KMS-11 (cell line): ENCODE measurements around the gene SLC22A3.
"Not testable (repeated sequence)": the region's sequence is repeated elsewhere in the genome, so short reads cannot be mapped to it uniquely, and the experiment has no call there.

Experiments used
- H2AFZ ChIP-seq: fragments of 200-600 bp; sonication (generic); 2 replicates; pipeline ENCODE4 v1.6.1; 2016; ENCODE audit warnings: antibody characterized with exemption, mixed run types, low read depth
- H3K27ac ChIP-seq: fragments of 200-600 bp; sonication (generic); 2 replicates; pipeline ENCODE4 v1.6.1; 2016; ENCODE audit warnings: mild to moderate bottlenecking, mixed run types
- H3K27me3 ChIP-seq: fragments of 200-600 bp; sonication (generic); 2 replicates; pipeline ENCODE4 v1.6.1; 2017; ENCODE audit warnings: mild to moderate bottlenecking, low read depth, mixed run types, moderate library complexity; ENCODE audit not compliant: insufficient read depth
- H3K36me3 ChIP-seq: fragments of 200-600 bp; sonication (generic); 2 replicates; pipeline ENCODE4 v1.6.1; 2017; ENCODE audit warnings: mild to moderate bottlenecking, mixed run types; ENCODE audit not compliant: insufficient read depth
- H3K4me1 ChIP-seq: fragments of 200-600 bp; sonication (generic); 2 replicates; pipeline ENCODE4 v1.6.1; 2016; ENCODE audit warnings: mild to moderate bottlenecking, low read depth, mixed run types; ENCODE audit not compliant: poor library complexity, severe bottlenecking
- H3K4me2 ChIP-seq: fragments of 200-600 bp; sonication (generic); 2 replicates; pipeline ENCODE4 v1.7.0; 2016; ENCODE audit warnings: mild to moderate bottlenecking, mixed run types
- H3K4me3 ChIP-seq: fragments of 200-600 bp; sonication (generic); IDR thresholded peaks from 2 replicates; pipeline ENCODE4 v1.6.1; 2017; ENCODE audit warnings: low read depth, low read length, mixed read lengths; ENCODE audit not compliant: insufficient read depth
- H3K79me2 ChIP-seq: fragments of 200-600 bp; sonication (generic); 2 replicates; pipeline ENCODE4 v1.6.1; 2016; ENCODE audit warnings: low read depth, mixed run types; ENCODE audit not compliant: insufficient read depth
- H3K9ac ChIP-seq: fragments of 200-600 bp; sonication (generic); 2 replicates; pipeline ENCODE4 v1.6.1; 2016; ENCODE audit warnings: mild to moderate bottlenecking, mixed run types
- H4K20me1 ChIP-seq: fragments of 200-600 bp; sonication (generic); 2 replicates; pipeline ENCODE4 v1.6.1; 2016; ENCODE audit warnings: mild to moderate bottlenecking, mixed run types; ENCODE audit not compliant: insufficient read depth
- TF ChIP-seq, protein P1 (sequence below): fragments of 200-600 bp; sonication (generic); conservative IDR thresholded peaks from 2 replicates; pipeline ENCODE4 v1.6.1; 2017; ENCODE audit warnings: low read depth, mild to moderate bottlenecking, antibody characterized with exemption, low read length, moderate library complexity, mixed read lengths

Gene SLC22A3

GRCh38 chr6:160348223-160349019 lies at the start of gene SLC22A3:
TSS of gene SLC22A3 (plus strand) at chr6:160348378. CDS start at chr6:160348420, 42 bp downstream.
- Histone ChIP-seq H3K4me3 (no peak within 1 kb of the TSS), H3K79me2 (no peaks in the 10 kb centered on the region), H3K27me3 (no peaks in the 10 kb centered on the region), H3K4me2 (no peak within 1 kb of the TSS), H3K36me3 (no peaks in the 10 kb centered on the region), H4K20me1 (no peaks in the 10 kb centered on the region), H3K4me1 (no peaks in the 10 kb centered on the region), H3K27ac (no peak within 1 kb of the TSS), H2AFZ (no peak within 1 kb of the TSS), H3K9ac (no peak within 1 kb of the TSS)
- TF ChIP-seq, protein P1, sequence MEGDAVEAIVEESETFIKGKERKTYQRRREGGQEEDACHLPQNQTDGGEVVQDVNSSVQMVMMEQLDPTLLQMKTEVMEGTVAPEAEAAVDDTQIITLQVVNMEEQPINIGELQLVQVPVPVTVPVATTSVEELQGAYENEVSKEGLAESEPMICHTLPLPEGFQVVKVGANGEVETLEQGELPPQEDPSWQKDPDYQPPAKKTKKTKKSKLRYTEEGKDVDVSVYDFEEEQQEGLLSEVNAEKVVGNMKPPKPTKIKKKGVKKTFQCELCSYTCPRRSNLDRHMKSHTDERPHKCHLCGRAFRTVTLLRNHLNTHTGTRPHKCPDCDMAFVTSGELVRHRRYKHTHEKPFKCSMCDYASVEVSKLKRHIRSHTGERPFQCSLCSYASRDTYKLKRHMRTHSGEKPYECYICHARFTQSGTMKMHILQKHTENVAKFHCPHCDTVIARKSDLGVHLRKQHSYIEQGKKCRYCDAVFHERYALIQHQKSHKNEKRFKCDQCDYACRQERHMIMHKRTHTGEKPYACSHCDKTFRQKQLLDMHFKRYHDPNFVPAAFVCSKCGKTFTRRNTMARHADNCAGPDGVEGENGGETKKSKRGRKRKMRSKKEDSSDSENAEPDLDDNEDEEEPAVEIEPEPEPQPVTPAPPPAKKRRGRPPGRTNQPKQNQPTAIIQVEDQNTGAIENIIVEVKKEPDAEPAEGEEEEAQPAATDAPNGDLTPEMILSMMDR, result no peak

- no peaks in the 10 kb centered on the region for H3K36me3 ChIP-seq
- no peak overlapping the region for H3K4me3 ChIP-seq
- no peak overlapping the region for H3K27ac ChIP-seq
- no peaks in the 10 kb centered on the region for H3K27me3 ChIP-seq
- H3K9ac ChIP-seq, result no peak overlapping the region
- no peaks in the 10 kb centered on the region for H3K4me1 ChIP-seq
- H2AFZ ChIP-seq, result no peak overlapping the region
- H3K4me2 ChIP-seq, result no peak overlapping the region
- TF ChIP-seq, protein P1, result no peak
- H4K20me1 ChIP-seq, result no peaks in the 10 kb centered on the region
- H3K79me2 ChIP-seq, result no peaks in the 10 kb centered on the region
These were observed 48.6 kb upstream of the SLC22A3 start for GRCh38 chr6:160299559-160299958.

- Histone ChIP-seq H4K20me1 (no peaks in the 10 kb centered on the region), H2AFZ (no peak overlapping the region), H3K9ac (no peak overlapping the region), H3K27me3 (no peaks in the 10 kb centered on the region), H3K36me3 (no peaks in the 10 kb centered on the region), H3K27ac (no peak overlapping the region), H3K4me2 (no peak overlapping the region), H3K79me2 (no peaks in the 10 kb centered on the region), H3K4me3 (no peak overlapping the region), H3K4me1 (no peaks in the 10 kb centered on the region)
- TF ChIP-seq, protein P1, result no peak
These were observed 48.0 kb upstream of the SLC22A3 start for GRCh38 chr6:160300076-160300695.

- Histone ChIP-seq H2AFZ (no peak overlapping the region), H3K27ac (no peak overlapping the region), H3K36me3 (no peaks in the 10 kb centered on the region), H4K20me1 (no peaks in the 10 kb centered on the region), H3K9ac (no peak overlapping the region), H3K4me1 (no peaks in the 10 kb centered on the region), H3K4me2 (no peak overlapping the region), H3K79me2 (no peaks in the 10 kb centered on the region), H3K4me3 (no peak overlapping the region), H3K27me3 (no peaks in the 10 kb centered on the region)
- TF ChIP-seq, protein P1, result no peak
These were observed 46.8 kb upstream of the SLC22A3 start for GRCh38 chr6:160301339-160301738.

GRCh38 chr6:160302431-160303082 lies 45.6 kb upstream of the SLC22A3 start:
- H3K27me3 ChIP-seq, H3K4me1 ChIP-seq, H3K4me2 ChIP-seq: not testable (repeated sequence)

More at GRCh38 chr6:160302431-160303082, 45.6 kb upstream of the SLC22A3 start:
- not testable (repeated sequence) for H3K9ac ChIP-seq, H4K20me1 ChIP-seq, H3K4me3 ChIP-seq, H2AFZ ChIP-seq, H3K27ac ChIP-seq, H3K36me3 ChIP-seq, H3K79me2 ChIP-seq
